Thyroid gland (tissue), 4 donors: ENCODE results near the gene ASIP. TPM values are rescaled to one million over a fixed set of nuclear protein-coding genes. Genes with fewer than 3 reads are reported as not detected.

Experiments
- DNase-seq, 2 donors: peaks; one replicate each; pipeline ENCODE4 v3.0.0-alpha.2; 2019
- H3K27ac ChIP-seq, 3 donors: fragments of 200-600 bp; sonication (generic); 1 replicate in 2 of 3; 2 replicates in 1 of 3; pipeline ENCODE4 v1.5.1; 2016 to 2019; ENCODE audit warnings: mild to moderate bottlenecking in 1 of 3, moderate library complexity in 1 of 3
- H3K27me3 ChIP-seq: fragments of 200-600 bp; sonication (generic); one replicate; pipeline ENCODE4 v1.5.1; 2019
- H3K36me3 ChIP-seq, 2 donors: fragments of 200-600 bp; sonication (generic); one replicate each; pipeline ENCODE4 v1.5.1; 2016 to 2019
- H3K4me1 ChIP-seq, 2 donors: fragments of 200-600 bp; sonication (generic); one replicate each; pipeline ENCODE4 v1.5.1; 2017 to 2019
- H3K4me3 ChIP-seq, 3 donors: fragments of 200-600 bp; sonication (generic); replicated peaks in 1 of 3; 1 replicate in 2 of 3; 2 replicates in 1 of 3; pipeline ENCODE4 v1.5.1; 2016; ENCODE audit warnings: mild to moderate bottlenecking in 1 of 3
- H3K9me3 ChIP-seq: fragments of 200-600 bp; sonication (generic); one replicate; pipeline ENCODE4 v1.5.1; 2017
- POLR2A ChIP-seq, 2 donors: fragments of 450-650 bp; IDR thresholded peaks; one replicate each; pipeline ENCODE4 v1.6.1; 2017; ENCODE audit warnings: antibody characterized with exemption in 2 of 2, mild to moderate bottlenecking in 2 of 2, moderate library complexity in 1 of 2
- WGBS, 2 donors: methylation state at CpG; one replicate each; pipeline ENCODE4 v1.1.5; 2017; 5-methylcytosine and 5-hydroxymethylcytosine counted together
- intact Hi-C: fragments of 100-400 bp; cut with DNase I; formaldehyde crosslinking; loops from one replicate; pipeline ENCODE4 v1.15.1; 2023
- total RNA-seq, 4 donors: library from RNA; depleted of rRNA; stranded (reverse); fragments of >200 nt; gene quantifications; one replicate each; pipeline ENCODE4 v1.2.3, GENCODE V29; 2016
- TF ChIP-seq, protein P1 (sequence below), 6 experiments: fragments of 200-600 bp in 3 of 6; fragments of 450-650 bp in 3 of 6; sonication (generic) in 3 of 6; IDR thresholded peaks; one replicate each; pipeline ENCODE4 v1.5.1; 2016 to 2019; ENCODE audit warnings: antibody characterized with exemption in 6 of 6, mild to moderate bottlenecking in 2 of 6, inconsistent platforms in 1 of 6, moderate library complexity in 1 of 6

Gene ASIP
- total RNA-seq, 4 donors from 2014 or later, result not detected

DNA sequence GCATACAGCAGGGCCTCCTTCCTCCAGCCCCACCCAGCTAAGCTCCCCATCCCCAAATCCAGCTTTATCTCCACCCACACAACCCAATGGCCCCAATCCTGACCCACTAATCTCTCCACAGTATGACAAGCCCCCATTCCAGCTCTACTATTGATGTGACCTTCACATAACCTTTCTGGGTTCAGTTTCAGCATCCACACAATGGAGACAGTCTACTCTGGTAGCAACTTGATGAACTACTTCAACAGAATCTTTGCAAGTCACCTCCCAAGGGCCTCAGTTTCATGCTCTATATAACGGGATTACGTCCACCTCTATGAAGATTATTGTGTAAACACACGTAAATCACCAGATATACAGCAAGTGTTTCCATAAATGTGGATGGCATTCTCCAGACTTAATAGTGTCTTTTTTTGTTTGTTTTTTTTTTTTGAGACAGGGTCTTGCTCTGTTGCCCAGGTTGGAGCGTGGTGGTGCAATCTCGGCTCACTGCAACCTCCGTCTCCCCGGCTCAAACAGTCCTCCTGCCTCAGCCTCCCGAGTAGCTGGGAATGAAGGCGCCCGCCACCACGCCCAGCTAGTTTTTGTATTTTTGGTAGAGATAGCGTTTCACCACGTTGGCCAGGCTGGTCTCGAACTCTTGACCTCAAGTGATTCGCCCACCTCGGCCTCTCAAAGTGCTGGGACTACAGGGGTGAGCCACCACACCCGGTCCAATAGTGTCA is 60.5 kb downstream of the ASIP start:
- intact Hi-C loops, result no loop called here
- Histone ChIP-seq H3K4me1 (peaks cover 23 to 30% of the 10 kb centered on the region in 2 donors), H3K27ac (peak overlapping the region in 2 of 3 donors; percentile 86 to 98), H3K9me3 (no peaks in the 10 kb centered on the region), H3K4me3 (peak overlapping the region in 1 of 3 donors; percentile 76), H3K27me3 (no peaks in the 10 kb centered on the region), H3K36me3 (no peaks in the 10 kb centered on the region)
- 88 to 92% methylated on average over 17 of the region's 17 CpGs for WGBS, 2 donors
- DNase-seq, result no peak
- no peak for TF ChIP-seq POLR2A (IDR thresholded peaks at IDR 0.05)
- TF ChIP-seq, protein P1, sequence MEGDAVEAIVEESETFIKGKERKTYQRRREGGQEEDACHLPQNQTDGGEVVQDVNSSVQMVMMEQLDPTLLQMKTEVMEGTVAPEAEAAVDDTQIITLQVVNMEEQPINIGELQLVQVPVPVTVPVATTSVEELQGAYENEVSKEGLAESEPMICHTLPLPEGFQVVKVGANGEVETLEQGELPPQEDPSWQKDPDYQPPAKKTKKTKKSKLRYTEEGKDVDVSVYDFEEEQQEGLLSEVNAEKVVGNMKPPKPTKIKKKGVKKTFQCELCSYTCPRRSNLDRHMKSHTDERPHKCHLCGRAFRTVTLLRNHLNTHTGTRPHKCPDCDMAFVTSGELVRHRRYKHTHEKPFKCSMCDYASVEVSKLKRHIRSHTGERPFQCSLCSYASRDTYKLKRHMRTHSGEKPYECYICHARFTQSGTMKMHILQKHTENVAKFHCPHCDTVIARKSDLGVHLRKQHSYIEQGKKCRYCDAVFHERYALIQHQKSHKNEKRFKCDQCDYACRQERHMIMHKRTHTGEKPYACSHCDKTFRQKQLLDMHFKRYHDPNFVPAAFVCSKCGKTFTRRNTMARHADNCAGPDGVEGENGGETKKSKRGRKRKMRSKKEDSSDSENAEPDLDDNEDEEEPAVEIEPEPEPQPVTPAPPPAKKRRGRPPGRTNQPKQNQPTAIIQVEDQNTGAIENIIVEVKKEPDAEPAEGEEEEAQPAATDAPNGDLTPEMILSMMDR (IDR thresholded peaks at IDR 0.05), result no peak

DNA sequence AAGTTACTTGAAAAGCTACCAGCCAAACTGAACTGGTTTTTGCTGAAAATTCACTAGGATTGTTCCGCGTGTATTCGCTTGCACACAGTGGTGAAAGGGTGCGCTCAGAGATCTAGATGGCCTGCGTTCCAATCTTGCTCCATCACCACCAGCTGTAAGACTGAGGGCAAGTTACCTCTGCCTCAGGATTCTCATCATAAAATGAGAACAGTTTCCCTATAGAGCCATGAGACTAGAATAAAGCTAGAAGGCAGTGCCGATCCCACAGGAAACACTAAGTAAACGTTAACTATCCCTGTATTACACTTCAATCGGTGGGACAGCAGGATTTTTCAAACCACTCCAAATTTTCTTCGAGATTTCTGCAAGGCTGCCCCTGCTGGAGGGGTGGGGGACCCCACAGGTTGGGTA is 61.1 kb downstream of the ASIP start:
- Histone ChIP-seq H3K27ac (peak overlapping the region; percentile 86 to 98 (median 96)), H3K4me1 (peaks cover 23 to 30% of the 10 kb centered on the region in 2 donors), H3K4me3 (peak overlapping the region; percentile 76 to 92 (median 88)), H3K27me3 (no peaks in the 10 kb centered on the region), H3K9me3 (no peaks in the 10 kb centered on the region), H3K36me3 (no peaks in the 10 kb centered on the region)
- TF ChIP-seq, protein P1 (IDR thresholded peaks at IDR 0.05), result no peak
- TF ChIP-seq POLR2A (IDR thresholded peaks at IDR 0.05), result no peak
- DNase-seq, result no peak
- intact Hi-C loops, result no loop called here
- 31 to 32% methylated on average over 9 of the region's 9 CpGs for WGBS, 2 donors

DNA sequence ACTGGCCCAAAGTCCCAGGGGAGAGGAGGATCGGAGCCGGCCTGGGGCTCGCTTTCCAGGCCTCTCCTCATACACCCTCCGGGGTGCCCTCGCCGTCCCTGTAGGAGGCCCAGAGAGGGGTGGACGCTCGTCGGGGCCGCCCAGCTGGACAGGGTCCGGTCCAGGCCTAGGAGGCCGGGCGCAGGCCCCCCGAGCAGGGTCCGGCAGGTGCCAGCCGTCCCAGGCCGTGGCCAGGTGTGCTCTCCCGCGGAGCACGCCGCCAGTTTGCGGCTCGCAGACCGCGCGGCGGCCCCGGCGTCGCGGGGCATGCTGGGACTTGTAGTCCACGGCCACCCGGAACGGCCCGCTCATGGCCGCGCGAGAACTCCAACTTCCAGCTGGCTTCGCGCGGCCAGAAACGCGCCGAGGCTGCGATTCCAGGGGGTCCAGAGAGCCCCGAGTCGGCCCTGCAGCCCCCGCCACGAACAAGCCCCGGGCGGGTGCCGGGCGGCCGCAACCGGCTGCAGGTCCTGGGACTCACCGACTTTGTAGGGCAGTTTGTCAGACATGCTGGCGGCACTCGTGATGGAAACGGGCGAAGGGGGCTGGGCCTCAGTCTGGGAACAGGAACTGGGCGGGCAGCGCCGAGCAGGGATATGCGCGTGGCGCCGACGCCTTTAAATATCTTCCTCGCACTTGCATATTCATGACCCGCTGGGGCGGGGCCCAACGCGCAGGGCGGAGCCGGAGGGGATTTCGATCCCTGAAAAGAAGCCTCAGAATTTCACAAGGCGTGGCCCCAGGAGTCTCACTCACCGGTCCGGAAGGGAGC is 61.7 kb downstream of the ASIP start, which contains the start of gene AHCY:
AHCY (minus strand) TSS at position 633 of the 811 bp plus-strand sequence; CDS start at position 548, 85 bp downstream.
- Histone ChIP-seq H3K27me3 (no peaks in the 10 kb centered on the region), H3K36me3 (no peaks in the 10 kb centered on the region), H3K27ac (peak within 1 kb of the TSS; percentile 86 to 98 (median 96)), H3K4me1 (peaks cover 23 to 30% of the 10 kb centered on the region in 2 donors), H3K4me3 (peak within 1 kb of the TSS; percentile 76 to 92 (median 88)), H3K9me3 (no peaks in the 10 kb centered on the region)
- TF ChIP-seq, protein P1 (IDR thresholded peaks at IDR 0.05), result no peak
- TF ChIP-seq POLR2A (IDR thresholded peaks at IDR 0.05), result peak; percentile 45 to 92
- peak; percentile 99 for DNase-seq
- intact Hi-C loops, result no loop called here
- 0% methylated on average over 3 to 4 of the region's 79 CpGs for WGBS, 2 donors

DNA sequence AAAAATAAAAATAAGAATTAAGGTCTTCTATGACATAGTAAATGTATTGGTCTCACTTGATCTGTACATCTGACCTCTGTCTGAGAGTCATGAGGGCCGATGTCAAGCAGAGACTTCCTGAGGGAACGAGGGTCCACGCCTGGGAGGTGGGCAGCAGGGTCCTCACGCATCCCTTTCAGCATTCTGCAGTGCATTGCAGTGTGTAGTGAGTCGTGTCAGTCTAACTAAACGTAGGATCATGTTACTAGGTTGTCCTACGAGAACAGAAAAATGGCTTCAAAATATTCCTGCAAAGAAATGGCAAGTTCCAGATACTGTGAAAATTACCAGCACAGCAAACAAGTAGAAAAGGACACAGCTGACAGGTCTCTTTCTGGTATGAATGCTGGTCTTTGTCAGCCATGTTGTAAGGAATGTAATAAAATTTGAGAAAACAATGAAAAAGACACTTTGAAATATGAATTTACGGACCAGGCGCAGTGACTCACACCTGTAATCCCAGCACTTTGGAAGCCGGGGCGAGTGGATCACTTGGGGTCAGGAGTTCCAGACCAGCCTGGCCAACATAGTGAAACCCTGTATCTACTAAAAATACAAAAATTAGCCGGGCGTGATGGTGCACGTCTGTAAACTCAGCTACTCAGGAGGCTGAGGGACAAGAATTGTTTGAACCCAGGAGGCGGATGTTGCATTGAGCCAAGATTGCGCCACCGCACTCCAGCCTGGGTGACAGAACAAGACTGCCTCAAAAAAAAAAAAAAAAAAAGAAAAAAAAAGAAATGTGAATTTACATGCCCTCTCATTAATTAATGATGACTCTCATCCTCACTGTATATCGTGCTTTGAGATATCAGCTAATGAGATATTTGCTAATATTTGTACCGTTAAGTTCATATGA is 64.4 kb downstream of the ASIP start:
- DNase-seq, result peak in 1 of 2 donors; percentile 24
- Histone ChIP-seq H3K9me3 (no peaks in the 10 kb centered on the region), H3K27ac (peak overlapping the region in 2 of 3 donors; percentile 11 to 32), H3K4me1 (peaks cover 19 to 20% of the 10 kb centered on the region in 2 donors), H3K36me3 (no peaks in the 10 kb centered on the region), H3K27me3 (no peaks in the 10 kb centered on the region), H3K4me3 (no peak overlapping the region)
- no peak for TF ChIP-seq POLR2A (IDR thresholded peaks at IDR 0.05)
- TF ChIP-seq, protein P1 (IDR thresholded peaks at IDR 0.05), result no peak
- WGBS, 2 donors, result 55 to 60% methylated on average over 19 of the region's 19 CpGs
- intact Hi-C loops, result loop anchor here (5.0 kb wide), 1 partner anchor 462 kb away; no protein-coding TSS in a partner anchor
